ENCODE results near the gene HAAO.

GRCh38 chr2:42794271-42795046 lies 2.1 kb upstream of the HAAO start:
- peak in 4 of 6 experiments; percentile 21 to 61 (median 54) for TF ChIP-seq CTCF (IDR thresholded peaks at IDR 0.05)
- peak; percentile 35 to 47 for TF ChIP-seq POLR2A (IDR thresholded peaks at IDR 0.05)

All from Peyer's patch (tissue), 4 donors.